ENCODE results near the gene COA8.

DNA sequence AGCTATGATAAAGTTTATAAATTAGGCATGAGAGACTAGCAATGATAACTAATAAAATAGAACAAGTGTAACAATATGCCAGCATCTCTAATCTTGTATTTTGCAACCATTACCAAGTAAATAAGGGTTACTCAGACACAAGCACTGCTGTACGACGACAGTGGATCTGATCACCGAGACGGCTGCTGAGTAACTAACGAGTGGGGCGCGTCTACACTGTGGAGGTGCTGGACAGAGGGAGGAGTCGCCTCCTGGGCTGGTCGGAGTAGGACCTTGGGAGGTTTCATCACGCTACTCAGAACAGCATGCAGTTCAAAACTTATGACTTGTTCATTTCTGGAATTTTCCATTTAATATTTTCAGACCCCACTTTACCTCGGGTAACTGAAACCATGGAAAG, 18.4 kb downstream of the COA8 start:
- TF ChIP-seq, protein P1, sequence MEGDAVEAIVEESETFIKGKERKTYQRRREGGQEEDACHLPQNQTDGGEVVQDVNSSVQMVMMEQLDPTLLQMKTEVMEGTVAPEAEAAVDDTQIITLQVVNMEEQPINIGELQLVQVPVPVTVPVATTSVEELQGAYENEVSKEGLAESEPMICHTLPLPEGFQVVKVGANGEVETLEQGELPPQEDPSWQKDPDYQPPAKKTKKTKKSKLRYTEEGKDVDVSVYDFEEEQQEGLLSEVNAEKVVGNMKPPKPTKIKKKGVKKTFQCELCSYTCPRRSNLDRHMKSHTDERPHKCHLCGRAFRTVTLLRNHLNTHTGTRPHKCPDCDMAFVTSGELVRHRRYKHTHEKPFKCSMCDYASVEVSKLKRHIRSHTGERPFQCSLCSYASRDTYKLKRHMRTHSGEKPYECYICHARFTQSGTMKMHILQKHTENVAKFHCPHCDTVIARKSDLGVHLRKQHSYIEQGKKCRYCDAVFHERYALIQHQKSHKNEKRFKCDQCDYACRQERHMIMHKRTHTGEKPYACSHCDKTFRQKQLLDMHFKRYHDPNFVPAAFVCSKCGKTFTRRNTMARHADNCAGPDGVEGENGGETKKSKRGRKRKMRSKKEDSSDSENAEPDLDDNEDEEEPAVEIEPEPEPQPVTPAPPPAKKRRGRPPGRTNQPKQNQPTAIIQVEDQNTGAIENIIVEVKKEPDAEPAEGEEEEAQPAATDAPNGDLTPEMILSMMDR (IDR thresholded peaks at IDR 0.05 in 2 of 3, conservative IDR thresholded peaks at IDR 0.05 in 1 of 3; ENCODE audit: insufficient read depth in 2 of 3, low read depth in 1 of 3, low read length in 3 of 3) = no peak
- TF ChIP-seq JUNB (CRISPR knock-in tag; conservative IDR thresholded peaks at IDR 0.05) = no peak
- TF ChIP-seq, protein P2, sequence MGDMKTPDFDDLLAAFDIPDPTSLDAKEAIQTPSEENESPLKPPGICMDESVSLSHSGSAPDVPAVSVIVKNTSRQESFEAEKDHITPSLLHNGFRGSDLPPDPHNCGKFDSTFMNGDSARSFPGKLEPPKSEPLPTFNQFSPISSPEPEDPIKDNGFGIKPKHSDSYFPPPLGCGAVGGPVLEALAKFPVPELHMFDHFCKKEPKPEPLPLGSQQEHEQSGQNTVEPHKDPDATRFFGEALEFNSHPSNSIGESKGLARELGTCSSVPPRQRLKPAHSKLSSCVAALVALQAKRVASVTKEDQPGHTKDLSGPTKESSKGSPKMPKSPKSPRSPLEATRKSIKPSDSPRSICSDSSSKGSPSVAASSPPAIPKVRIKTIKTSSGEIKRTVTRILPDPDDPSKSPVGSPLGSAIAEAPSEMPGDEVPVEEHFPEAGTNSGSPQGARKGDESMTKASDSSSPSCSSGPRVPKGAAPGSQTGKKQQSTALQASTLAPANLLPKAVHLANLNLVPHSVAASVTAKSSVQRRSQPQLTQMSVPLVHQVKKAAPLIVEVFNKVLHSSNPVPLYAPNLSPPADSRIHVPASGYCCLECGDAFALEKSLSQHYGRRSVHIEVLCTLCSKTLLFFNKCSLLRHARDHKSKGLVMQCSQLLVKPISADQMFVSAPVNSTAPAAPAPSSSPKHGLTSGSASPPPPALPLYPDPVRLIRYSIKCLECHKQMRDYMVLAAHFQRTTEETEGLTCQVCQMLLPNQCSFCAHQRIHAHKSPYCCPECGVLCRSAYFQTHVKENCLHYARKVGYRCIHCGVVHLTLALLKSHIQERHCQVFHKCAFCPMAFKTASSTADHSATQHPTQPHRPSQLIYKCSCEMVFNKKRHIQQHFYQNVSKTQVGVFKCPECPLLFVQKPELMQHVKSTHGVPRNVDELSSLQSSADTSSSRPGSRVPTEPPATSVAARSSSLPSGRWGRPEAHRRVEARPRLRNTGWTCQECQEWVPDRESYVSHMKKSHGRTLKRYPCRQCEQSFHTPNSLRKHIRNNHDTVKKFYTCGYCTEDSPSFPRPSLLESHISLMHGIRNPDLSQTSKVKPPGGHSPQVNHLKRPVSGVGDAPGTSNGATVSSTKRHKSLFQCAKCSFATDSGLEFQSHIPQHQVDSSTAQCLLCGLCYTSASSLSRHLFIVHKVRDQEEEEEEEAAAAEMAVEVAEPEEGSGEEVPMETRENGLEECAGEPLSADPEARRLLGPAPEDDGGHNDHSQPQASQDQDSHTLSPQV (IDR thresholded peaks at IDR 0.05) = no peak
